Thyroid gland (tissue), 4 donors: ENCODE data around the gene TMEM269. TPM values are rescaled to one million over a fixed set of nuclear protein-coding genes. Genes with fewer than 3 reads are reported as not detected.

Source experiments
- DNase-seq, 2 donors: peaks; one replicate each; pipeline ENCODE4 v3.0.0-alpha.2; 2019
- H3K27ac ChIP-seq, 3 donors: fragments of 200-600 bp; sonication (generic); 1 replicate in 2 of 3; 2 replicates in 1 of 3; pipeline ENCODE4 v1.5.1; 2016 to 2019; ENCODE audit warnings: mild to moderate bottlenecking in 1 of 3, moderate library complexity in 1 of 3
- H3K27me3 ChIP-seq: fragments of 200-600 bp; sonication (generic); one replicate; pipeline ENCODE4 v1.5.1; 2019
- H3K36me3 ChIP-seq, 2 donors: fragments of 200-600 bp; sonication (generic); one replicate each; pipeline ENCODE4 v1.5.1; 2016 to 2019
- H3K4me1 ChIP-seq, 2 donors: fragments of 200-600 bp; sonication (generic); one replicate each; pipeline ENCODE4 v1.5.1; 2017 to 2019
- H3K4me3 ChIP-seq, 3 donors: fragments of 200-600 bp; sonication (generic); replicated peaks in 1 of 3; 1 replicate in 2 of 3; 2 replicates in 1 of 3; pipeline ENCODE4 v1.5.1; 2016; ENCODE audit warnings: mild to moderate bottlenecking in 1 of 3
- H3K9me3 ChIP-seq: fragments of 200-600 bp; sonication (generic); one replicate; pipeline ENCODE4 v1.5.1; 2017
- CTCF ChIP-seq, 6 experiments: fragments of 200-600 bp in 3 of 6; fragments of 450-650 bp in 3 of 6; sonication (generic) in 3 of 6; IDR thresholded peaks; one replicate each; pipeline ENCODE4 v1.5.1; 2016 to 2019; ENCODE audit warnings: antibody characterized with exemption in 6 of 6, mild to moderate bottlenecking in 2 of 6, inconsistent platforms in 1 of 6, moderate library complexity in 1 of 6
- POLR2A ChIP-seq, 2 donors: fragments of 450-650 bp; IDR thresholded peaks; one replicate each; pipeline ENCODE4 v1.6.1; 2017; ENCODE audit warnings: antibody characterized with exemption in 2 of 2, mild to moderate bottlenecking in 2 of 2, moderate library complexity in 1 of 2
- WGBS, 2 donors: methylation state at CpG; one replicate each; pipeline ENCODE4 v1.1.5; 2017; 5-methylcytosine and 5-hydroxymethylcytosine counted together
- intact Hi-C: fragments of 100-400 bp; cut with DNase I; formaldehyde crosslinking; loops from one replicate; pipeline ENCODE4 v1.15.1; 2023
- total RNA-seq, 4 donors: library from RNA; depleted of rRNA; stranded (reverse); fragments of >200 nt; gene quantifications; one replicate each; pipeline ENCODE4 v1.2.3, GENCODE V29; 2016

Gene TMEM269
- total RNA-seq, 4 donors from 2014 or later: 0.11 to 2.6 TPM; not detected in 2

DNA sequence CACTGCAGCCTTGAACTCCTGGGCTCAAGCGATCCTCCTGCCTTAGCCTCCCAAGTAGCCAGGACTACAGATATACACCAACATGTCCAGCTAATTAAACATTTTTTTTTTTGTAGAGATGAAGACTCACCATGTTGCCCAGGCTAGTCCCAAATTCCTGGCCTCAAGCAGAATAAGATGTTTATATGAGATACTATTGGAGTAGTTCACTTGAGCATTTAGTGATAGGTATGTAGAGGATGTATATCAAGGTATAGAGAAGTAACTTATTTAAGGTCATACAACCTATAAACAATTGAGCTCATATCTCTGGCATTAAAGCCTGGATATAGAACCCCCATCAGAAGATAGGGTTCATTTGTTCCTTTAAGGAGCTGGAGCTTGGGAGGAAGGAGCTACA, 4.6 kb upstream of the TMEM269 start:
- Histone ChIP-seq H3K9me3 (no peaks in the 10 kb centered on the region), H3K27ac (no peak overlapping the region), H3K36me3 (peaks cover 9 to 27% of the 10 kb centered on the region in 2 donors), H3K4me1 (peaks cover 5 to 6% of the 10 kb centered on the region in 2 donors), H3K27me3 (no peaks in the 10 kb centered on the region), H3K4me3 (no peak overlapping the region)
- no peak for DNase-seq
- TF ChIP-seq POLR2A (IDR thresholded peaks at IDR 0.05) (no peak), CTCF (IDR thresholded peaks at IDR 0.05) (no peak)
- intact Hi-C loops: no loop called here
- WGBS, 2 donors: 96% methylated on average over 1 of the region's 1 CpG

DNA sequence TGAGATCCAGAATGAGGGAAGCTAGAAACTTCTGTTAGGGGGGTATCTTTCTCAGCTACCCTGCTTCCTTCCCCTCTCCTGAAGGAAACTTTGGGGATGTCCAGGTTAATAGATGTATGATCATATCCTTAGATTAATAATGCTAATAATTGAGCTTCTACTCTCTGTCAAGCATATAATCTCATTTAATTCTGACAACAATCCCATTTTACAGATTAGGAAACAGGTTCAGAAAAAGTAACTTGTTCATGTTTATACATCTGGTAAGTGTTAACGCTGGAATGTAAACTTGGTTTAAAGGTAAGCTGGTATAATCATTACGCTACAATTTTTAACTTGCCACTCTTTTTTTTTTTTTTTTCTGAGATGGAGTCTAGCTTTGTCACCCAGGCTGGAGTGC, 1.7 kb upstream of the TMEM269 start:
- 97 to 100% methylated on average over 2 of the region's 2 CpGs for WGBS, 2 donors
- intact Hi-C loops: no loop called here

GRCh38 chr1:42784547-42784945, 245 bp upstream of the TMEM269 start:
- no peak for DNase-seq
- intact Hi-C loops: no loop called here
- Histone ChIP-seq H3K27me3 (no peaks in the 10 kb centered on the region), H3K36me3 (peaks cover 0 to 5% of the 10 kb centered on the region in 2 donors), H3K4me1 (peaks cover 10 to 11% of the 10 kb centered on the region in 2 donors), H3K9me3 (no peaks in the 10 kb centered on the region), H3K27ac (no peak overlapping the region), H3K4me3 (no peak overlapping the region)
- no peak for TF ChIP-seq POLR2A (IDR thresholded peaks at IDR 0.05)
- no peak for TF ChIP-seq CTCF (IDR thresholded peaks at IDR 0.05)
- 79 to 85% methylated on average over 17 to 18 of the region's 18 CpGs for WGBS, 2 donors

More for the DNA sequence above, 1.7 kb upstream of the TMEM269 start:
- Histone ChIP-seq H3K27me3 (no peaks in the 10 kb centered on the region), H3K27ac (no peak overlapping the region), H3K4me1 (peaks cover 10 to 11% of the 10 kb centered on the region in 2 donors), H3K9me3 (no peaks in the 10 kb centered on the region), H3K4me3 (no peak overlapping the region), H3K36me3 (peaks cover 0 to 5% of the 10 kb centered on the region in 2 donors)
- no peak for DNase-seq
- no peak for TF ChIP-seq CTCF (IDR thresholded peaks at IDR 0.05)
- TF ChIP-seq POLR2A (IDR thresholded peaks at IDR 0.05): no peak

- intact Hi-C loops: no loop called here
Measured at GRCh38 chr1:42786097-42786496, 1.3 kb downstream of the TMEM269 start.

DNA sequence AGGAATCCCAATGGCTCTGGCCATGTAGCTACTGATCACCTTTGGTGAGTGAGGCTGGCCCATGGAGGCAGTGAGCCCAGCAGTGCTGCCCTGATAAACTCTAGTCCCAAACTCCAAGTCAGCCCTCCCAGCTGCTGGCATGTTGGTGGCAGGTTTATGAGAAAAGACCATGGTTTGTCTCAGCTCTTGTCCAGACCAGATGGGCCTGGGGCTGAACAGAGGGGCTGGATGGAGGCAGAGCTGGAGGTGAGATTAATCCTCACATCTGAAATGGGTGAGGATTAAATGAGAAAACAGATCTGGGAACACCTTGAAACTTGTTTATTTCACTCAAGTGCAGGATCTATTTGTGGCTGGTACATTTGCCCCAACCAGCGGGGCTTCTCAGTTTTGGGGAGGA, 3.2 kb downstream of the TMEM269 start:
- TF ChIP-seq CTCF (IDR thresholded peaks at IDR 0.05): no peak
- Histone ChIP-seq H3K27ac (no peak overlapping the region), H3K4me3 (no peak overlapping the region), H3K36me3 (no peaks in the 10 kb centered on the region), H3K27me3 (no peaks in the 10 kb centered on the region), H3K9me3 (no peaks in the 10 kb centered on the region), H3K4me1 (peaks cover 10 to 11% of the 10 kb centered on the region in 2 donors)
- no peak for DNase-seq
- intact Hi-C loops: no loop called here
- 93 to 94% methylated on average over 1 of the region's 1 CpG for WGBS, 2 donors

More at GRCh38 chr1:42786097-42786496, 1.3 kb downstream of the TMEM269 start:
- WGBS, 2 donors: 91 to 97% methylated on average over 5 of the region's 5 CpGs
- no peak overlapping the region for H3K4me3 ChIP-seq
- TF ChIP-seq CTCF (IDR thresholded peaks at IDR 0.05) (no peak), POLR2A (IDR thresholded peaks at IDR 0.05) (no peak)
- no peak overlapping the region for H3K27ac ChIP-seq
- peaks cover 10 to 11% of the 10 kb centered on the region in 2 donors for H3K4me1 ChIP-seq
- DNase-seq: no peak
- no peaks in the 10 kb centered on the region for H3K36me3 ChIP-seq
- H3K27me3 ChIP-seq: no peaks in the 10 kb centered on the region
- no peaks in the 10 kb centered on the region for H3K9me3 ChIP-seq
